ENCODE measurements around the gene NHLH2.

Gene NHLH2

DNA sequence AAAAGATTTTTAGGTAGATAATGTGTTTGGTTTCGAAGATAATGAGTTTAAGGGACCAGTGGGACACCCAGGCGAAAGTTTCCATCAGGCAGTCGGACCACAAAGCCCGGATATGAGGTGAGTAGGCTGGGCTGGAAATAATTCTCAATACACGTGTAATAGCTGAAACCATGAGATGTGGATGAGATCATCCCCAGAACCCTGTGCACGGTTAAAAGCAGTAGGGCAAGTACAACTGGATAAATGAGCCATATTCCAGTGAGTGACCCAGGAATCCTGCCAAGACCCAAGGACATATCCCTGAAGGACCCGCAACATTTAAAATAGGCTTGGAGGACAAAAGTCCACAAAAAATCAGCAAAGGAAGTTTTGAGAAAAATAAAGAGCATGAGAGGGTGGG lies 21.5 kb upstream of the NHLH2 start:
- no peak overlapping the region for H3K4me3 ChIP-seq (replicated peaks in 1 of 2; ENCODE audit: low read depth in 2 of 2, low read length in 2 of 2)
- no peak for DNase-seq (ENCODE audit: low read depth in 2 of 2)
- TF ChIP-seq, protein P1, sequence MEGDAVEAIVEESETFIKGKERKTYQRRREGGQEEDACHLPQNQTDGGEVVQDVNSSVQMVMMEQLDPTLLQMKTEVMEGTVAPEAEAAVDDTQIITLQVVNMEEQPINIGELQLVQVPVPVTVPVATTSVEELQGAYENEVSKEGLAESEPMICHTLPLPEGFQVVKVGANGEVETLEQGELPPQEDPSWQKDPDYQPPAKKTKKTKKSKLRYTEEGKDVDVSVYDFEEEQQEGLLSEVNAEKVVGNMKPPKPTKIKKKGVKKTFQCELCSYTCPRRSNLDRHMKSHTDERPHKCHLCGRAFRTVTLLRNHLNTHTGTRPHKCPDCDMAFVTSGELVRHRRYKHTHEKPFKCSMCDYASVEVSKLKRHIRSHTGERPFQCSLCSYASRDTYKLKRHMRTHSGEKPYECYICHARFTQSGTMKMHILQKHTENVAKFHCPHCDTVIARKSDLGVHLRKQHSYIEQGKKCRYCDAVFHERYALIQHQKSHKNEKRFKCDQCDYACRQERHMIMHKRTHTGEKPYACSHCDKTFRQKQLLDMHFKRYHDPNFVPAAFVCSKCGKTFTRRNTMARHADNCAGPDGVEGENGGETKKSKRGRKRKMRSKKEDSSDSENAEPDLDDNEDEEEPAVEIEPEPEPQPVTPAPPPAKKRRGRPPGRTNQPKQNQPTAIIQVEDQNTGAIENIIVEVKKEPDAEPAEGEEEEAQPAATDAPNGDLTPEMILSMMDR (IDR thresholded peaks at IDR 0.05; ENCODE audit: low read depth, low read length): no peak

DNA sequence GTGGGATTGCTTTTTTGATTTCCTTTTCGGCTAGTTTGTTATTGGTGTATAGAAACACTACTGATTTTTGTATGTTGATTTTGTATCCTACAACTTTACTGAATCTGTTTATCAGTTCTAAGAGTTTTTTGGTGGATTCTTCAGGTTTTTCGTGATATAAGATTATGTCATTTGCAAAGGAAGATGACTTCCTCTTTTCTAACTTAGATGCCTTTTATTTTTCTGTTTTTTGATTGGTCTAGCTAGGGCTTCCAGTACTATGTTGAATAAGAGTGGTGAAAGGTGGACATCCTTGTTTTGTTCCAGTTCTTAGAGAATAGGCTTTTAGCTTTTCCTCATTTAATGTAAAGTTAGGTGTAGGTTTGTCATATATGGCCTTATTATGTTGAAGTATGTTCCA lies 13.1 kb upstream of the NHLH2 start:
- TF ChIP-seq, protein P1 (IDR thresholded peaks at IDR 0.05; ENCODE audit: low read depth, low read length): no peak
- DNase-seq (ENCODE audit: low read depth in 2 of 2): no peak

DNA sequence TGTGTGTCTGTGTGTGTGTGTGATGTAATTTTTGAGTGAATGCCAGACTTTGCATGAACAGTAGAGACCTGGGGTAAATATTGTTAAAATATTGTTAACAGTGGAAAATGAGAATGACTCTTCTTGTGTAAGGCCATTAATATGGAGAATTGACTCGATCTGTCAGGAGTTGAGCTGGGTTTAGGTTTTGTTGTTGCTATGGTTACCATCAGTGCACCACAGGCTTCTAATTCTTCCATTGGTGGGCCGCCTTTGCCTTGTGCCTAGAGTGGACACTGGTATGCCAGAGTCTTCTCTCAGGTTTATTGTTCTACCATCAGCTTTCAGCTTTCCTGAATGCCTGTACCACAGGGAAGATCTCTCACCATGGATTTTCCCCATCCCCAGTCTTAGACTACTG lies 10.0 kb upstream of the NHLH2 start:
- TF ChIP-seq, protein P1 (IDR thresholded peaks at IDR 0.05; ENCODE audit: low read depth, low read length): no peak
- no peak for DNase-seq (ENCODE audit: low read depth in 2 of 2)
- no peak overlapping the region for H3K4me3 ChIP-seq (replicated peaks in 1 of 2; ENCODE audit: low read depth in 2 of 2, low read length in 2 of 2)

More for the DNA sequence above, 13.1 kb upstream of the NHLH2 start:
- no peak overlapping the region for H3K4me3 ChIP-seq (replicated peaks in 1 of 2; ENCODE audit: low read depth in 2 of 2, low read length in 2 of 2)

DNA sequence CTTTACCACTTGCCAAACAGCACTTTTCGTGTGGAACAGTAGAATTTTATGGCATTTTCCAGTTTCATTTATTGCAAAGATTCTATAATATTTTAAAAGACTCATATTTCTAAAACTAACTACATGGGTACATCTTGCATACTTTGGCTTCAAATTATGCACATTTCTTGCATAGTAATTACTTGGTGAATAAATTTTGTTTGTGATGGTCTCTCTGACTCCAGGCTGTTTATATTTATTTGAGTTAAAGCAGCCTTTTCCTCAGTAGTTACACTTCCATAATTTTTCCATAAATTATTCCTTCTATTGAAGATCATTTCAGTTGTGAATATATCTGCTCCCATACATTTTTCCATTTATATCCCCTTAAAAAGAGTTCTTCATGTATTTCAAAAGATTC lies 6.9 kb upstream of the NHLH2 start:
- TF ChIP-seq, protein P1 (IDR thresholded peaks at IDR 0.05; ENCODE audit: low read depth, low read length): no peak
- no peak overlapping the region for H3K4me3 ChIP-seq (replicated peaks in 1 of 2; ENCODE audit: low read depth in 2 of 2, low read length in 2 of 2)
- no peak for DNase-seq (ENCODE audit: low read depth in 2 of 2)

DNA sequence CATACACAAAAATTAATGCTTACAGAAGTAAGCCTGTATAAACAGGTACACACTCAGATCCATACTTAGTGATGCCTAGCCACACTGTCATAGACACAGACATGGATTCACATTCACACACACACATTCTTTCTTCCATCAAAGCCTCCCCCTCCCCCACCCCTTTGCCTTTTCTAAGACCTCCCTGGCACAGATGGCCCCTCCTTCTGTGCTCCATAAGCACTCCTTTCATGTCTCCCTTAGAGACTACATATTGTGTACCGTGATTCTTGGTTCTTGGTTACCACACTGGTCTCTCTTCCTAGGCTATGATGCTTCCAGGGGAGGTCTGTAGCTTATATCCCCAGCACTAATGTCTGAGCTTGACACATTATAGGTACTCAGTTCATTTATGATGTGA lies 2.0 kb upstream of the NHLH2 start:
- TF ChIP-seq, protein P1 (IDR thresholded peaks at IDR 0.05; ENCODE audit: low read depth, low read length): no peak
- no peak overlapping the region for H3K4me3 ChIP-seq (replicated peaks in 1 of 2; ENCODE audit: low read depth in 2 of 2, low read length in 2 of 2)
- no peak for DNase-seq (ENCODE audit: low read depth in 2 of 2)

DNA sequence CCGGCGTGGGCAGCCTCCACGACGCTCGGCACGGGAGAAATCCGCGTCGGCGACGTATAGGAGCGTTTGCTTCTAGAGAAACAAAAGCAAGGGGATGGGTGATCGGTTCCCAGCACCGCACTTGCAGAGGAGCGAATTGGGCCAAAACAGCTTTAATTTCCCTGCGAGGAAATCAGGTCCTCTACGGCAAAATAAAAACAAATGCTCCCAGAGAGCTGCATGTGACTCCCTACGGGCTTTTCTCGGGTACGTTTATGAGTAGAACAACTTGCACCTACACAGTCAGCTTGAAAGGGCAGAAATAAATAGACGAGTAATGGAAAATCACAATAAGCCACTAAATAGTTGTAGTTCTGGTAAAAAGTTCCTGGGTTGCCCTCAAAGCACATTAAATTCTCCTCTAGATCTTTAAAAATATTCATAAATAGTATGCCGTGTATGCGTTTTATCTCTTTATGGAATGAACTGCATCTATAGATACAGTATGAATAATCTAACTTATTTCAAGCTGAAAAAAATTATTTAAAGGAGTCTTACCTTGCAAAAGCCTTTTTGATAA lies 1.2 kb downstream of the NHLH2 start:
- H3K4me3 ChIP-seq (replicated peaks in 1 of 2; ENCODE audit: low read depth in 2 of 2, low read length in 2 of 2): no peak overlapping the region
- DNase-seq (ENCODE audit: low read depth in 2 of 2): no peak
- TF ChIP-seq, protein P1 (IDR thresholded peaks at IDR 0.05; ENCODE audit: low read depth, low read length): no peak

Measured in cardiac fibroblast (primary cell).